Measurements from ENCODE around the gene DPH2. TPM values are rescaled to one million over a fixed set of nuclear protein-coding genes. Genes with fewer than 3 reads are reported as not detected.

DPH2 gene
- total and polyA plus RNA-seq, 12 donors, result 12.0 to 48.0 (median 24.5) TPM

DNA sequence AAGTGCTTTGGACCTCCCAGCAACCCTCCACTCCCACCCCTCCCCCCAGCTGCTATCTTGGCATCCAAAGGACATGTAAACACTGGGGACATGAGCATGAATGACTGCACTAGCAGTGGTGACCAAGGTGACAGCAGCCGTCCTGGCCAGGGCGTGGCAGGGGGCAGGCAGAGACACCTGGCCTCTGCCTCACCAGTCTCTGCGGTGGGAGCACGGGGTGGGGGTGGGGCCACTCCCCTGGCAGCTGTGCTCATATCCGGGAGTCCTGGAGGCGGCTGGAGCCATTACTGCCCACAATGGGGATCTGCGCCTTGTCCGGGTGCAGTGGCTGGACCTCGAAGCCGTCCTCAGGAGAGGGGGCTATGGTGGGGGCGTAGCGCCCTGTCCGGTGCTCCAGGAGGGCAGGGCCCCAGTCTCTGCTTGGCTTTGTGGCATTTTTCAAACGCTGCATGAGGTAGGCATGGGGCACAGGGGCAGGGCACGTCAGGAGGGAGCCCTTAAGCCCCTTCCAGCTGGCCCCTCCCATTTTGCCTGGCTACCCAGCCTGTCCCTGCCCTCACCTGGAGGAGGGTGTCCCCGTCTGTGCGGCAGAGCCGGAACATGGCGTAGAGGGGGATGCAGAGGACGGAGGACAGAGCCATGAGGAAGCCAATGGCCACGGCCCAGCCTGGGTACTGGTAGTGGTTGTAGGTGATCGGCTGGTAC lies 27.6 kb downstream of the DPH2 start:
- TF ChIP-seq, protein P1, sequence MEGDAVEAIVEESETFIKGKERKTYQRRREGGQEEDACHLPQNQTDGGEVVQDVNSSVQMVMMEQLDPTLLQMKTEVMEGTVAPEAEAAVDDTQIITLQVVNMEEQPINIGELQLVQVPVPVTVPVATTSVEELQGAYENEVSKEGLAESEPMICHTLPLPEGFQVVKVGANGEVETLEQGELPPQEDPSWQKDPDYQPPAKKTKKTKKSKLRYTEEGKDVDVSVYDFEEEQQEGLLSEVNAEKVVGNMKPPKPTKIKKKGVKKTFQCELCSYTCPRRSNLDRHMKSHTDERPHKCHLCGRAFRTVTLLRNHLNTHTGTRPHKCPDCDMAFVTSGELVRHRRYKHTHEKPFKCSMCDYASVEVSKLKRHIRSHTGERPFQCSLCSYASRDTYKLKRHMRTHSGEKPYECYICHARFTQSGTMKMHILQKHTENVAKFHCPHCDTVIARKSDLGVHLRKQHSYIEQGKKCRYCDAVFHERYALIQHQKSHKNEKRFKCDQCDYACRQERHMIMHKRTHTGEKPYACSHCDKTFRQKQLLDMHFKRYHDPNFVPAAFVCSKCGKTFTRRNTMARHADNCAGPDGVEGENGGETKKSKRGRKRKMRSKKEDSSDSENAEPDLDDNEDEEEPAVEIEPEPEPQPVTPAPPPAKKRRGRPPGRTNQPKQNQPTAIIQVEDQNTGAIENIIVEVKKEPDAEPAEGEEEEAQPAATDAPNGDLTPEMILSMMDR (IDR thresholded peaks at IDR 0.05), result no peak
- no peak for TF ChIP-seq POLR2A (IDR thresholded peaks at IDR 0.05)
- Histone ChIP-seq H3K4me1 (replicated peaks in 1 of 2) (no peaks in the 10 kb centered on the region), H3K27ac (no peak overlapping the region), H3K27me3 (no peaks in the 10 kb centered on the region), H3K9me3 (replicated peaks in 1 of 3) (no peaks in the 10 kb centered on the region), H3K36me3 (replicated peaks in 1 of 2) (peaks cover 0 to 6% of the 10 kb centered on the region in 2 donors), H3K4me3 (no peak overlapping the region)
- intact Hi-C loops (cut with DNase I), result no loop called here
- WGBS, 4 donors, result 87 to 91% (median 89%) methylated on average over 11 to 22 of the region's 22 CpGs
- DNase-seq, result no peak

DNA sequence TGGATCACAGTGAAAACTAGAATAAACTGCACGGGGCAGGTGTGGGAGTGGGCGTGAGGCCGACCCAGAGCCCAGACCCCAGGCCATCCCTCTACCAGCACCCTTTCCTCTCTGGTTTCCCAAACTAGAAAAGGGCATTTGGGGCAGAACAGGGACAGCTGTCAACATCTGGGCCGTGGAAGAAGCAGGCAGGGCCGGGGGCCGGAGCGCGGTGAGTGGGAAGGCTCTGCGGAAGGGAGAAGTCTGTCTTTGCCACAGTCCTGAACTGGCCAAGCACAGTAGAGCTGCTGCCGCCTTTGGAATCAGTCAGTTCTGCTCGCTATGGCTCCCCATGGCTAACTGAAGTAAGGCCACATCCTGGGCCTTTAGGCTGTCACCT lies 28.2 kb downstream of the DPH2 start:
- TF ChIP-seq, protein P1 (IDR thresholded peaks at IDR 0.05), result no peak
- TF ChIP-seq POLR2A (IDR thresholded peaks at IDR 0.05), result no peak
- Histone ChIP-seq H3K27ac (no peak overlapping the region), H3K9me3 (replicated peaks in 1 of 3) (no peaks in the 10 kb centered on the region), H3K36me3 (replicated peaks in 1 of 2) (peaks cover 0 to 6% of the 10 kb centered on the region in 2 donors), H3K4me1 (replicated peaks in 1 of 2) (no peaks in the 10 kb centered on the region), H3K27me3 (no peaks in the 10 kb centered on the region), H3K4me3 (no peak overlapping the region)
- intact Hi-C loops (cut with DNase I), result no loop called here
- WGBS, 4 donors, result 86 to 88% (median 86%) methylated on average over 11 of the region's 11 CpGs
- no peak for DNase-seq

DNA sequence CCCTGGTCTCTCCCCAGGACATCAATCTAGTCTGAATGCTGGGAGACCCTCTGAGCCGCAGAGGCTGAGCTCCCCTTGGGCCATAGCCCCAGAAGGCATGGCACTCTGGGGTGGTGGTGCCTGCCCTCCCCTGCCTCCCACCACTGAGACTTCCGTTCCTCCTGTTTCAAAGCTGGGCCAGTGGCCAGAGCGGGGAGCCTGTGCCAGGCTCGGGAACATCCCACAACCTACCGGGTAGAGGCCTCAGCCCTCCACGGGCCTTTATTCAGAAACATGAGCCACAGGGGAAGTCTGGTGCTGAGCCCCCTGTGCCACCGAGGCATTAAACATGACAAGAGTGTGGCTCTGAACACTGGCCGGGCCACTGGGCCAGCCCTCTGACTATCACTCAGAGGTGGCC lies 29.6 kb downstream of the DPH2 start:
- TF ChIP-seq, protein P1 (IDR thresholded peaks at IDR 0.05), result no peak
- no peak for TF ChIP-seq POLR2A (IDR thresholded peaks at IDR 0.05)

DNA sequence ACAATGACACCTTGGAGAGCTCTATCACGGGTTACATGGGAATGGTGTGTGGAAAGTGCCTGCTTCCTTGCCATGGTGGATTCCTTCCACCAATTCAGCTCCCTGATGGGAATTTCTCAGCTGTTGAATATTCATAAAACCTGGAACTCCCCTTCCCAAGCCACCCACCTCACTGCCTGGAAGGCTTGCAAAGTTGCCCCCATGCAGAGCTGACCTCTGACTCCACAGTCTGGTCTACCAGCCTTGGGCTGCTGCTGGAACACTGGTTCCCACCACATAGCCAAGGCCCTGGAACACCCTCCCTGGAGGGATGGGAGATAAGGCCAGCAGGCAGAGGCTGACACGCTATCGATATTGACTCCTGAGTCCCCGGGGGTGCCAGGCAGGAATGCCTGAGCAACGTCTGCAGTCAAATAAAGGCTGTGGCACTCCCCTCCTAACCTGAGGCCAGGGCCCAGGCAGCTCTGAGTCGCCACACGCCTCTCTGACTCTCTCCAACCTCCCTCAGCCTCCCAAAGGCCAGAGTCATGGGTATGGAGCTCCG lies 30.4 kb downstream of the DPH2 start:
- Histone ChIP-seq H3K4me3 (no peak overlapping the region), H3K27me3 (no peaks in the 10 kb centered on the region), H3K27ac (no peak overlapping the region), H3K9me3 (replicated peaks in 1 of 3) (no peaks in the 10 kb centered on the region), H3K36me3 (replicated peaks in 1 of 2) (peaks cover 0 to 6% of the 10 kb centered on the region in 2 donors), H3K4me1 (replicated peaks in 1 of 2) (no peaks in the 10 kb centered on the region)
- TF ChIP-seq, protein P1 (IDR thresholded peaks at IDR 0.05), result no peak
- no peak for TF ChIP-seq POLR2A (IDR thresholded peaks at IDR 0.05)
- no peak for DNase-seq
- intact Hi-C loops (cut with DNase I), result loop anchor here (5.0 kb wide), 1 partner anchor 37 kb away; no protein-coding TSS in a partner anchor
- 83 to 91% (median 87%) methylated on average over 6 to 8 of the region's 8 CpGs for WGBS, 4 donors

More for the DNA sequence above, 29.6 kb downstream of the DPH2 start:
- no peaks in the 10 kb centered on the region for H3K4me1 ChIP-seq (replicated peaks in 1 of 2)
- H3K27ac ChIP-seq, result no peak overlapping the region
- WGBS, 4 donors, result 90 to 100% (median 91%) methylated on average over 2 to 8 of the region's 8 CpGs
- no peak overlapping the region for H3K4me3 ChIP-seq
- no peaks in the 10 kb centered on the region for H3K27me3 ChIP-seq
- H3K36me3 ChIP-seq (replicated peaks in 1 of 2), result peaks cover 0 to 6% of the 10 kb centered on the region in 2 donors
- intact Hi-C loops (cut with DNase I), result no loop called here
- H3K9me3 ChIP-seq (replicated peaks in 1 of 3), result no peaks in the 10 kb centered on the region
- DNase-seq, result no peak

All from adrenal gland (tissue), 12 donors.